ENCODE results near the gene FXYD2. TPM values are rescaled to one million over a fixed set of nuclear protein-coding genes. Genes with fewer than 3 reads are reported as not detected.

FXYD2 gene
- total and polyA plus RNA-seq, 9 donors = 1.7 to 23.1 (median 10.5) TPM

- Histone ChIP-seq H3K9me3 (no peaks in the 10 kb centered on the region), H3K4me3 (no peak overlapping the region), H3K27ac (no peak overlapping the region), H3K27me3 (no peaks in the 10 kb centered on the region), H3K4me1 (ENCODE audit: insufficient read depth) (peaks cover 3% of the 10 kb centered on the region), H3K36me3 (no peaks in the 10 kb centered on the region)
- peak; percentile 80 to 91 (median 90) for DNase-seq
- intact Hi-C loops (cut with DNase I) = loop anchor here in 3 of 4 donors (5.0 kb wide), 3 partner anchors 130 to 390 kb away; no protein-coding TSS in a partner anchor
- WGBS, 3 donors = 11 to 13% (median 12%) methylated on average over 19 of the region's 19 CpGs
- no peak for TF ChIP-seq EP300 (IDR thresholded peaks at IDR 0.05)
- peak; percentile 90 to 98 (median 96) for TF ChIP-seq CTCF (IDR thresholded peaks at IDR 0.05)
These were observed 7.0 kb downstream of the FXYD2 start for GRCh38 chr11:117817368-117818040.

GRCh38 chr11:117816846-117817367, 7.6 kb downstream of the FXYD2 start:
- Histone ChIP-seq H3K27ac (no peak overlapping the region), H3K4me1 (ENCODE audit: insufficient read depth) (peaks cover 3% of the 10 kb centered on the region)
- 86 to 90% (median 87%) methylated on average over 3 to 5 of the region's 5 CpGs for WGBS, 3 donors

GRCh38 chr11:117816151-117816741, 8.3 kb downstream of the FXYD2 start:
- intact Hi-C loops (cut with DNase I) = loop anchor here in 3 of 4 donors (5.0 kb wide), 3 partner anchors 131 to 389 kb away; no protein-coding TSS in a partner anchor
- WGBS, 3 donors = 50 to 74% (median 72%) methylated on average over 20 of the region's 20 CpGs
- Histone ChIP-seq H3K4me3 (no peak overlapping the region), H3K27ac (no peak overlapping the region), H3K36me3 (no peaks in the 10 kb centered on the region), H3K27me3 (no peaks in the 10 kb centered on the region), H3K9me3 (no peaks in the 10 kb centered on the region), H3K4me1 (ENCODE audit: insufficient read depth) (peaks cover 3% of the 10 kb centered on the region)
- TF ChIP-seq POLR2A (IDR thresholded peaks at IDR 0.05) (no peak), CTCF (IDR thresholded peaks at IDR 0.05) (no peak), EP300 (IDR thresholded peaks at IDR 0.05) (no peak)
- peak in 1 of 5 donors; percentile 40 for DNase-seq

More at GRCh38 chr11:117816846-117817367, 7.6 kb downstream of the FXYD2 start:
- no peak overlapping the region for H3K4me3 ChIP-seq
- no peak for TF ChIP-seq CTCF (IDR thresholded peaks at IDR 0.05)
- no peak for TF ChIP-seq EP300 (IDR thresholded peaks at IDR 0.05)
- TF ChIP-seq POLR2A (IDR thresholded peaks at IDR 0.05) = no peak
- H3K36me3 ChIP-seq = no peaks in the 10 kb centered on the region
- peak in 2 of 5 donors; percentile 23 to 37 for DNase-seq
- H3K9me3 ChIP-seq = no peaks in the 10 kb centered on the region
- intact Hi-C loops (cut with DNase I) = loop anchor here in 3 of 4 donors (5.0 kb wide), 3 partner anchors 130 to 390 kb away; no protein-coding TSS in a partner anchor
- no peaks in the 10 kb centered on the region for H3K27me3 ChIP-seq

- Histone ChIP-seq H3K4me3 (no peak overlapping the region), H3K27ac (no peak overlapping the region), H3K9me3 (no peaks in the 10 kb centered on the region), H3K36me3 (no peaks in the 10 kb centered on the region), H3K27me3 (no peaks in the 10 kb centered on the region), H3K4me1 (ENCODE audit: insufficient read depth) (peaks cover 3% of the 10 kb centered on the region)
- TF ChIP-seq CTCF (IDR thresholded peaks at IDR 0.05) = no peak
- no peak for TF ChIP-seq EP300 (IDR thresholded peaks at IDR 0.05)
- TF ChIP-seq POLR2A (IDR thresholded peaks at IDR 0.05) = no peak
- intact Hi-C loops (cut with DNase I) = loop anchor here in 3 of 4 donors (5.0 kb wide), 3 partner anchors 132 to 388 kb away; no protein-coding TSS in a partner anchor
- WGBS, 3 donors = 60 to 70% (median 66%) methylated on average over 6 to 7 of the region's 7 CpGs
- DNase-seq = no peak
These were observed 9.2 kb downstream of the FXYD2 start for GRCh38 chr11:117815262-117815803.
